ENCODE results near the gene ITGA5. TPM values are rescaled to one million over a fixed set of nuclear protein-coding genes. Genes with fewer than 3 reads are reported as not detected.
A peak's percentile ranks its signal among the peaks of the same experiment; 100 is the strongest.

ITGA5 gene
- total RNA-seq, 1 donor from 2014 or later: 32.2 TPM

GRCh38 chr12:54352891-54353874 lies 65.9 kb downstream of the ITGA5 start:
- Mint-ChIP-seq H3K4me3 (ENCODE audit: low read depth) (peak overlapping the region; percentile 63), H3K9me3 (ENCODE audit: low read depth) (no peaks in the 10 kb centered on the region), H3K27ac (peak overlapping the region; percentile 95), H3K4me1 (ENCODE audit: low read depth) (peaks cover 45% of the 10 kb centered on the region), H3K27me3 (no peaks in the 10 kb centered on the region), H3K36me3 (ENCODE audit: insufficient read depth) (peaks cover 10% of the 10 kb centered on the region)
- TF ChIP-seq, protein P1, sequence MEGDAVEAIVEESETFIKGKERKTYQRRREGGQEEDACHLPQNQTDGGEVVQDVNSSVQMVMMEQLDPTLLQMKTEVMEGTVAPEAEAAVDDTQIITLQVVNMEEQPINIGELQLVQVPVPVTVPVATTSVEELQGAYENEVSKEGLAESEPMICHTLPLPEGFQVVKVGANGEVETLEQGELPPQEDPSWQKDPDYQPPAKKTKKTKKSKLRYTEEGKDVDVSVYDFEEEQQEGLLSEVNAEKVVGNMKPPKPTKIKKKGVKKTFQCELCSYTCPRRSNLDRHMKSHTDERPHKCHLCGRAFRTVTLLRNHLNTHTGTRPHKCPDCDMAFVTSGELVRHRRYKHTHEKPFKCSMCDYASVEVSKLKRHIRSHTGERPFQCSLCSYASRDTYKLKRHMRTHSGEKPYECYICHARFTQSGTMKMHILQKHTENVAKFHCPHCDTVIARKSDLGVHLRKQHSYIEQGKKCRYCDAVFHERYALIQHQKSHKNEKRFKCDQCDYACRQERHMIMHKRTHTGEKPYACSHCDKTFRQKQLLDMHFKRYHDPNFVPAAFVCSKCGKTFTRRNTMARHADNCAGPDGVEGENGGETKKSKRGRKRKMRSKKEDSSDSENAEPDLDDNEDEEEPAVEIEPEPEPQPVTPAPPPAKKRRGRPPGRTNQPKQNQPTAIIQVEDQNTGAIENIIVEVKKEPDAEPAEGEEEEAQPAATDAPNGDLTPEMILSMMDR (IDR thresholded peaks at IDR 0.05; ENCODE audit: unreplicated experiment): no peak
- no peak for DNase-seq (ENCODE audit: low spot score, unreplicated experiment)

GRCh38 chr12:54352022-54352531 lies 67.0 kb downstream of the ITGA5 start:
- TF ChIP-seq, protein P1 (IDR thresholded peaks at IDR 0.05; ENCODE audit: unreplicated experiment): no peak
- H3K4me3 Mint-ChIP-seq (ENCODE audit: low read depth): peak overlapping the region; percentile 63
- peaks cover 15% of the 10 kb centered on the region for H3K36me3 Mint-ChIP-seq (ENCODE audit: insufficient read depth)
- DNase-seq (ENCODE audit: low spot score, unreplicated experiment): no peak
- H3K4me1 Mint-ChIP-seq (ENCODE audit: low read depth): peaks cover 43% of the 10 kb centered on the region
- no peaks in the 10 kb centered on the region for H3K27me3 Mint-ChIP-seq
- H3K9me3 Mint-ChIP-seq (ENCODE audit: low read depth): no peaks in the 10 kb centered on the region
- peak overlapping the region; percentile 95 for H3K27ac Mint-ChIP-seq

DNA sequence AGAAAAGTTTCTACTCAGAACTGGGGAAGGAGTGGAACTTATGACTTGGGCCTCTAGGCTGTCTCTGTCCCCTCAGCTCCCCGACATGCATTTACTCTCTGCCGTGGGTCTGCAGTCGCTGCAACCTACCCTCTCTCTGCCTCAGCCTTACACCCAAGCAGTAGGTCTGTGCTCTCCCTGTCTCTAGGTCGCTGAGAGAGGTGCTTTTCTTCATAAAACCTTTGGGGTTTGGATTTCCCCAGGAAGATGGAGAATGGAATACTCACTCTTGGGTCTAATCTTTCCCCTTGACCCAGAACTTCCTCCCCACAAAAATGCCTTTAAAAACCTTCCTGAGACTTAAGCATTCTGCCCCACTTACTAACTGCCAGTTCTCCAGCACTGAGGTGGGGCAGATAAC lies 67.7 kb downstream of the ITGA5 start:
- Mint-ChIP-seq H3K4me1 (ENCODE audit: low read depth) (peaks cover 37% of the 10 kb centered on the region), H3K4me3 (ENCODE audit: low read depth) (no peak overlapping the region), H3K27ac (no peak overlapping the region), H3K36me3 (ENCODE audit: insufficient read depth) (peaks cover 20% of the 10 kb centered on the region), H3K27me3 (no peaks in the 10 kb centered on the region), H3K9me3 (ENCODE audit: low read depth) (no peaks in the 10 kb centered on the region)
- no peak for DNase-seq (ENCODE audit: low spot score, unreplicated experiment)
- TF ChIP-seq, protein P1 (IDR thresholded peaks at IDR 0.05; ENCODE audit: unreplicated experiment): no peak

GRCh38 chr12:54350743-54351142 lies 68.3 kb downstream of the ITGA5 start:
- Mint-ChIP-seq H3K4me3 (ENCODE audit: low read depth) (no peak overlapping the region), H3K27ac (no peak overlapping the region), H3K27me3 (no peaks in the 10 kb centered on the region), H3K36me3 (ENCODE audit: insufficient read depth) (peaks cover 20% of the 10 kb centered on the region), H3K4me1 (ENCODE audit: low read depth) (peaks cover 35% of the 10 kb centered on the region), H3K9me3 (ENCODE audit: low read depth) (no peaks in the 10 kb centered on the region)
- no peak for DNase-seq (ENCODE audit: low spot score, unreplicated experiment)
- TF ChIP-seq, protein P1 (IDR thresholded peaks at IDR 0.05; ENCODE audit: unreplicated experiment): no peak

DNA sequence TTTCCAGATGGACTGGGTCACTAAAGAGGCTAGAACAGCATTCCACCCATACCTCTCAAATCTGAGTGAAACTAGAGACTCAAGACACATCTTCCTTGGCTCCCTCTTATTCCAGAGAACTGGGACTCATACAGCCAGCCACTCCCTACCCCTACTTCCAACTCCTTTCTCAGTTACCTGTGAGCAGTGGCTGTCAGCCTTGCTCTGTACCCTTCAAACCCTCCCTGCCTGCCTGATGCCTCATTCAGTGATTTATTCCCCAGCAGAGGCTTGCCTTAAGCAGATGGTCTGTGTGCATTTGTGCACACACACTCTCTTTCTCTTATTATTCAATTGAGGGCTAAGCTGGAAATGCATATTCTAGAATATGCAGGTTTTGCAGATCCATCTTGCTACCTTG lies 69.4 kb downstream of the ITGA5 start:
- TF ChIP-seq, protein P1 (IDR thresholded peaks at IDR 0.05; ENCODE audit: unreplicated experiment): no peak
- H3K9me3 Mint-ChIP-seq (ENCODE audit: low read depth): no peaks in the 10 kb centered on the region
- H3K36me3 Mint-ChIP-seq (ENCODE audit: insufficient read depth): peaks cover 26% of the 10 kb centered on the region
- H3K4me3 Mint-ChIP-seq (ENCODE audit: low read depth): no peak overlapping the region
- no peaks in the 10 kb centered on the region for H3K27me3 Mint-ChIP-seq
- no peak for DNase-seq (ENCODE audit: low spot score, unreplicated experiment)
- H3K27ac Mint-ChIP-seq: no peak overlapping the region
- peaks cover 25% of the 10 kb centered on the region for H3K4me1 Mint-ChIP-seq (ENCODE audit: low read depth)

Data from progenitor cell of endocrine pancreas (in vitro differentiated cells).